GM12873 (cell line): ENCODE measurements around the gene SORCS2.

Experiments used
- TF ChIP-seq, protein P1 (sequence below): IDR thresholded peaks from 2 replicates; pipeline ENCODE4 v1.5.1; 2012; ENCODE audit warnings: low read depth, mild to moderate bottlenecking, moderate library complexity, low read length, control low read depth; ENCODE audit not compliant: insufficient read depth; ENCODE audit errors: missing control alignments

The SORCS2 gene

DNA sequence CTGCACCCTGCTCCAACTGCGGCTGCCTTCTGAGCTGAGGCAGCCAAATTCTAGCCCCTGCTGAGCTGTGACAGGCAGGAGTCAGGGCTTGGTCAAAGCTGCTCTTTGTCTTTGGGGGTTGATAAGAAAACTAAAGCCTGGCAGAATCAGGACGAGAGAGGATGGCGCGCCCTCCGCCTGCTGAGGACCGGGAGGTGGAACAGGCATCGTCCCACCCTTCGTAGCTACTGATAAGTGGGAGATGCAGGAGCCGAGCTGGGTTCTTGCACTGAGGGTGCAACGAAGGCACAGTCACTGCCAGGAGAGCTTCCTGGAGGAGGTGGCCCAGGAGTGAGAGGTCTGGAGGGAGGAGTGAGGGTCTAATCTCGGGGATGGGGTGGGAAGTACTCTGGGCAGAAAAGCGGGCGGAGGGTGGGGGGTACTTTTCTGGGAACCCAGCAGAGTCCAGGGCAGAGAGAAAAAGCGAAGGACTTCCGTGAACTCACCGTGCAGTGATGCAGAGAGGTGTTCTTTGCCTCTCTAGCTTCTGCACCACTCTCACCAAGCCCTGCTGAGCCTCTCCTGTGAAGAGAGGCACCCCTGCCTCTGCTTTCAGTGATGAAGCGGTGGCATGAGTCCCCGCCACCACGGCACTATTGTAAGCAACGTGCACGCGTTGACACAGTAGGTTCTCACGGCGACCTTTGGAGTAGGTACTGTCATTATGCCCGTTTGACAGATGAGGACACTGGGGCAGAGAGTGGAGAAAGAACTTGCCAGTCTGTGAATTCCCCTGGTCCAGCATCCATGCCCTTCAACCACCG is 107.8 kb downstream of the SORCS2 start:
- TF ChIP-seq, protein P1, sequence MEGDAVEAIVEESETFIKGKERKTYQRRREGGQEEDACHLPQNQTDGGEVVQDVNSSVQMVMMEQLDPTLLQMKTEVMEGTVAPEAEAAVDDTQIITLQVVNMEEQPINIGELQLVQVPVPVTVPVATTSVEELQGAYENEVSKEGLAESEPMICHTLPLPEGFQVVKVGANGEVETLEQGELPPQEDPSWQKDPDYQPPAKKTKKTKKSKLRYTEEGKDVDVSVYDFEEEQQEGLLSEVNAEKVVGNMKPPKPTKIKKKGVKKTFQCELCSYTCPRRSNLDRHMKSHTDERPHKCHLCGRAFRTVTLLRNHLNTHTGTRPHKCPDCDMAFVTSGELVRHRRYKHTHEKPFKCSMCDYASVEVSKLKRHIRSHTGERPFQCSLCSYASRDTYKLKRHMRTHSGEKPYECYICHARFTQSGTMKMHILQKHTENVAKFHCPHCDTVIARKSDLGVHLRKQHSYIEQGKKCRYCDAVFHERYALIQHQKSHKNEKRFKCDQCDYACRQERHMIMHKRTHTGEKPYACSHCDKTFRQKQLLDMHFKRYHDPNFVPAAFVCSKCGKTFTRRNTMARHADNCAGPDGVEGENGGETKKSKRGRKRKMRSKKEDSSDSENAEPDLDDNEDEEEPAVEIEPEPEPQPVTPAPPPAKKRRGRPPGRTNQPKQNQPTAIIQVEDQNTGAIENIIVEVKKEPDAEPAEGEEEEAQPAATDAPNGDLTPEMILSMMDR, result no peak

- TF ChIP-seq, protein P1, result no peak
These were observed 108.4 kb downstream of the SORCS2 start for GRCh38 chr4:7300711-7301095.

DNA sequence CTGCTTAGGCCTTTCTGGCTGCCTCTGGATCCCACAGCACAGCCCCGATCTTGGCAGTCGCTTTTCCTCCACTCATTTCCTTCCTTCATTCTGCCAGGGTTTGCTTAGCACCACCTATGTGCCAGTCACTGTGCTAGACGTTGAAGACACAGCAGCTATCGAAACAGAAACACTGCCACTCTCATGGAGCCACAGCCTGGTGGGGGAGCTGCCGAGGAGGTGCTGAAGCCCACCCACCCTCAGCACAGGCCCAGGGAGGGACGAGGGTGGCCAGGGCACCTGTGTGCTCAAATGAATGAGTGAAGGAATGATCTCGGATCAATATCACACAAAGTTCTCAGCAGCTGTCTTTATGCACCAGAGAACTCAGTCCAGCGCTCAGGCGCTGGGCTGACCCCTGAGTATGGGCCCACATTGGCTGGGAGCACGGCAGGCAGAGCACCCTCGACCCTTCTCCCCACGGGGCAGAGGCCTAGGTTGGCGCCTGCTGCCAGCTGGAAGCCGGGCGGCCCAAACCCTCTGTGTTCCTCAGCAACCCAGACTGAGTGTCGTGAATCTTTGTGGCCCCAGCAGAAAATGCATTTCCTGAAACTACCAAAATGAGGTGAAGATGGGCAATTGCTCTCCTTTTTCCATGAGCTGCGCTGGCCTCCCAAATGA is 108.9 kb downstream of the SORCS2 start:
- TF ChIP-seq, protein P1, result no peak

GRCh38 chr4:7301846-7302630 is 109.7 kb downstream of the SORCS2 start:
- TF ChIP-seq, protein P1, result no peak

- TF ChIP-seq, protein P1, result no peak
These were observed 110.6 kb downstream of the SORCS2 start for GRCh38 chr4:7302781-7303404.

DNA sequence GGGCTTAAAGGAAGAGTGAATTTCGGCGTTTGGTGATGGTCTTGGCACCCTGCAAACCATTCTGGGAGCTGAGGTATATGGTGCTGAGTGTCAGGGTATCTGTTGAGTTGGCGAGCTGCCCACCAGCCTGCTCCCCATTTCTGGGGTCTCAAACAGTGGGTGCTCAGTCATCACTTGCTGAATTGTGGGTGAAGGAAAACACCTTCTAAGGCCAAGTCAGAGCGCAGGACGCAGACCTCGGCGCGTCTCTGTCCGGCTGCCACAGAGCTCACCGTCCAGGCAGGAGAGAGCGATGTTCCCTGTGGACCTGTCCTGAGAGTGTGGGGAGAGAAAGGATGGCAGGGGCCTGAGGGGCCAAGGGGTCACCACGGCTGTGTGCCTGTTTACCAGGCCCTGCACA is 111.2 kb downstream of the SORCS2 start:
- TF ChIP-seq, protein P1, result no peak

DNA sequence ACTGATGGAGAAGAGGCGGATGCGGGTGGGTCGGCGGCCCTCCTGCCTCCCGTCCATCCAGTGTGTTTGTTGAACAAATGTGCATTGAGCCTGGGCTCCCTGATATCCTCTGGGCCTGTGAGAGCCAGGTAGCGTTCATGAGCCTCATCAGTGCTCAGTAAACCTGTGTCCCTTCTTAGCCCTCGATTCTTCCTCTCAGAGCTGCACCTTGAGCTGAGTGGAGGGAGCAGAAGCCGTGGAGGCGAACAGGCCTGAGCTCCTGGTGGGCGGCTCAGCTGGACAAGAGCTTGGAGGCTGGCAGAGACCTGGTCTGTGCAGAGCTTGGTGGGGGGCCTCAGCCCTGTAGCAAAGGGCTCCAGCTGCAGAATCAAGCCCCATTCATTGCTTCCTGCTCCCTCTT is 112.1 kb downstream of the SORCS2 start:
- TF ChIP-seq, protein P1, result no peak
